Measurements from ENCODE around the gene CDH4. TPM values are rescaled to one million over a fixed set of nuclear protein-coding genes. Genes with fewer than 3 reads are reported as not detected.

Gene CDH4
- total and polyA plus RNA-seq, 9 of the 15 experiments (the other 6 are each of a cell fraction or from before 2014, with no cell fraction given) = 0.04 TPM; not detected in 8

DNA sequence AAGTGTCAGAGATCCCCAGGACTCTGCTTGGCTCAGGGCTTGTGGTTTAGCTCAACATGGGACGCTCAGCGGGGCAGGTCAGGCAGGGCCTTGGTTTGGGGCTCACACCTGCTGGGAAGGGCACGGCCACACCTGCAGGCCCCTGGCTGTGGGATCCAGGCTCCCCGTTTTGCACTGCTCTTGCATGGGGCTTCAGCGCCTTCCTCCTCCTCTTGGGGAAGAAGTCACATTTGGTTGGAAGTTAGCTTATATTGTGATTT lies 378.3 kb downstream of the CDH4 start:
- H3K27ac ChIP-seq (ENCODE audit: extremely low read depth, low read depth, low read length) = no peak overlapping the region
- peaks cover 14 to 63% of the 10 kb centered on the region in 2 experiments; a peak in 4 of 5 replicates for H3K27me3 ChIP-seq (ENCODE audit: control insufficient read depth in 2 of 2, insufficient read depth in 2 of 2, low read length in 2 of 2)
- TF ChIP-seq, protein P1, sequence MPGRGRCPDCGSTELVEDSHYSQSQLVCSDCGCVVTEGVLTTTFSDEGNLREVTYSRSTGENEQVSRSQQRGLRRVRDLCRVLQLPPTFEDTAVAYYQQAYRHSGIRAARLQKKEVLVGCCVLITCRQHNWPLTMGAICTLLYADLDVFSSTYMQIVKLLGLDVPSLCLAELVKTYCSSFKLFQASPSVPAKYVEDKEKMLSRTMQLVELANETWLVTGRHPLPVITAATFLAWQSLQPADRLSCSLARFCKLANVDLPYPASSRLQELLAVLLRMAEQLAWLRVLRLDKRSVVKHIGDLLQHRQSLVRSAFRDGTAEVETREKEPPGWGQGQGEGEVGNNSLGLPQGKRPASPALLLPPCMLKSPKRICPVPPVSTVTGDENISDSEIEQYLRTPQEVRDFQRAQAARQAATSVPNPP (IDR thresholded peaks at IDR 0.05; ENCODE audit: borderline replicate concordance, insufficient read depth, insufficient read length) = no peak
- TF ChIP-seq NR2C1 (IDR thresholded peaks at IDR 0.05) (no peak), NR2C1 (tag; IDR thresholded peaks at IDR 0.05) (no peak), SPI1 (IDR thresholded peaks at IDR 0.05; ENCODE audit: borderline replicate concordance, low read depth, low read length) (no peak), ZNF324 (CRISPR knock-in tag; IDR thresholded peaks at IDR 0.05) (no peak), CBFA2T2 (conservative IDR thresholded peaks at IDR 0.05) (no peak), FOXK2 (conservative IDR thresholded peaks at IDR 0.05 in 1 of 2, IDR thresholded peaks at IDR 0.05 in 1 of 2; ENCODE audit: low read depth in 2 of 2) (no peak), PRMT5 (CRISPR knock-in tag; IDR thresholded peaks at IDR 0.05) (no peak), SRSF3 (IDR thresholded peaks at IDR 0.05; ENCODE audit: insufficient read depth, low read length) (no peak), CBX1 (IDR thresholded peaks at IDR 0.05; ENCODE audit: low read depth) (no peak), YBX1 (IDR thresholded peaks at IDR 0.05) (no peak), POLR2G (IDR thresholded peaks at IDR 0.05; ENCODE audit: low read depth, low read length) (no peak), NCOA2 (IDR thresholded peaks at IDR 0.05; ENCODE audit: partially characterized antibody in 2 of 2) (no peak)
- TF ChIP-seq, protein P2, sequence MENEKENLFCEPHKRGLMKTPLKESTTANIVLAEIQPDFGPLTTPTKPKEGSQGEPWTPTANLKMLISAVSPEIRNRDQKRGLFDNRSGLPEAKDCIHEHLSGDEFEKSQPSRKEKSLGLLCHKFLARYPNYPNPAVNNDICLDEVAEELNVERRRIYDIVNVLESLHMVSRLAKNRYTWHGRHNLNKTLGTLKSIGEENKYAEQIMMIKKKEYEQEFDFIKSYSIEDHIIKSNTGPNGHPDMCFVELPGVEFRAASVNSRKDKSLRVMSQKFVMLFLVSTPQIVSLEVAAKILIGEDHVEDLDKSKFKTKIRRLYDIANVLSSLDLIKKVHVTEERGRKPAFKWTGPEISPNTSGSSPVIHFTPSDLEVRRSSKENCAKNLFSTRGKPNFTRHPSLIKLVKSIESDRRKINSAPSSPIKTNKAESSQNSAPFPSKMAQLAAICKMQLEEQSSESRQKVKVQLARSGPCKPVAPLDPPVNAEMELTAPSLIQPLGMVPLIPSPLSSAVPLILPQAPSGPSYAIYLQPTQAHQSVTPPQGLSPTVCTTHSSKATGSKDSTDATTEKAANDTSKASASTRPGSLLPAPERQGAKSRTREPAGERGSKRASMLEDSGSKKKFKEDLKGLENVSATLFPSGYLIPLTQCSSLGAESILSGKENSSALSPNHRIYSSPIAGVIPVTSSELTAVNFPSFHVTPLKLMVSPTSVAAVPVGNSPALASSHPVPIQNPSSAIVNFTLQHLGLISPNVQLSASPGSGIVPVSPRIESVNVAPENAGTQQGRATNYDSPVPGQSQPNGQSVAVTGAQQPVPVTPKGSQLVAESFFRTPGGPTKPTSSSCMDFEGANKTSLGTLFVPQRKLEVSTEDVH (IDR thresholded peaks at IDR 0.05; ENCODE audit: low read depth, partially characterized antibody) = no peak
- TF ChIP-seq, protein P3, sequence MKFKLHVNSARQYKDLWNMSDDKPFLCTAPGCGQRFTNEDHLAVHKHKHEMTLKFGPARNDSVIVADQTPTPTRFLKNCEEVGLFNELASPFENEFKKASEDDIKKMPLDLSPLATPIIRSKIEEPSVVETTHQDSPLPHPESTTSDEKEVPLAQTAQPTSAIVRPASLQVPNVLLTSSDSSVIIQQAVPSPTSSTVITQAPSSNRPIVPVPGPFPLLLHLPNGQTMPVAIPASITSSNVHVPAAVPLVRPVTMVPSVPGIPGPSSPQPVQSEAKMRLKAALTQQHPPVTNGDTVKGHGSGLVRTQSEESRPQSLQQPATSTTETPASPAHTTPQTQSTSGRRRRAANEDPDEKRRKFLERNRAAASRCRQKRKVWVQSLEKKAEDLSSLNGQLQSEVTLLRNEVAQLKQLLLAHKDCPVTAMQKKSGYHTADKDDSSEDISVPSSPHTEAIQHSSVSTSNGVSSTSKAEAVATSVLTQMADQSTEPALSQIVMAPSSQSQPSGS (CRISPR knock-in tag; IDR thresholded peaks at IDR 0.05) = no peak
- ATAC-seq = no peak
- H3K79me2 ChIP-seq (ENCODE audit: control insufficient read depth, insufficient read depth, low read length) = no peaks in the 10 kb centered on the region
- H3K4me2 ChIP-seq (ENCODE audit: insufficient read depth, low read length) = no peak overlapping the region
- no TSS peak for BruUV-seq (replicated peaks)
- no peaks in the 10 kb centered on the region for H3K9me3 ChIP-seq (replicated peaks; ENCODE audit: control insufficient read depth, insufficient read depth, low read depth, low read length)
- H3K36me3 ChIP-seq (ENCODE audit: control insufficient read depth, insufficient read depth, low read length) = no peaks in the 10 kb centered on the region
- POLR2A ChIA-PET = no interaction called here
- no peaks in the 10 kb centered on the region; the same call in none of the 2 replicates for H4K20me1 ChIP-seq (replicated peaks; ENCODE audit: control insufficient read depth, insufficient read depth, low read length)
- WGBS (ENCODE audit: insufficient coverage, low coverage, missing lambda C conversion rate) = 0% methylated on average over 5 of the region's 5 CpGs
- H3K4me3 ChIP-seq = no peak overlapping the region
- DNase-seq (ENCODE audit: extremely low read depth in 1 of 4, low spot score in 3 of 4) = no peak
- FAIRE-seq = no peak
- H3K9me1 ChIP-seq (ENCODE audit: control insufficient read depth, insufficient read depth, low read length) = no peaks in the 10 kb centered on the region
- H2AFZ ChIP-seq (ENCODE audit: low read depth, low read length) = no peak overlapping the region
- intact Hi-C loops (cut with micrococcal nuclease) = no loop called here
- no peaks in the 10 kb centered on the region for H3K4me1 ChIP-seq (replicated peaks in 1 of 2; ENCODE audit: control insufficient read depth in 2 of 2, insufficient read depth in 2 of 2, low read length in 2 of 2)
- CTCF ChIA-PET (ENCODE audit: low intra/inter-chr PET ratio) = no interaction called here
- no peak overlapping the region for H3K9ac ChIP-seq (ENCODE audit: insufficient read depth in 1 of 2, low read depth in 2 of 2, low read length in 2 of 2)
- in situ Hi-C loops (cut with MboI) = no loop called here
